HG03354 (cell line): ENCODE measurements around the gene CDC42BPB.

ENCODE experiments used
- ATAC-seq: cut with Tn5 transposase; IDR thresholded peaks from one replicate; pipeline ENCODE4 v1.9.1; 2021; ENCODE audit warnings: mild to moderate bottlenecking; ENCODE audit not compliant: unreplicated experiment, poor library complexity, severe bottlenecking

The CDC42BPB gene

DNA sequence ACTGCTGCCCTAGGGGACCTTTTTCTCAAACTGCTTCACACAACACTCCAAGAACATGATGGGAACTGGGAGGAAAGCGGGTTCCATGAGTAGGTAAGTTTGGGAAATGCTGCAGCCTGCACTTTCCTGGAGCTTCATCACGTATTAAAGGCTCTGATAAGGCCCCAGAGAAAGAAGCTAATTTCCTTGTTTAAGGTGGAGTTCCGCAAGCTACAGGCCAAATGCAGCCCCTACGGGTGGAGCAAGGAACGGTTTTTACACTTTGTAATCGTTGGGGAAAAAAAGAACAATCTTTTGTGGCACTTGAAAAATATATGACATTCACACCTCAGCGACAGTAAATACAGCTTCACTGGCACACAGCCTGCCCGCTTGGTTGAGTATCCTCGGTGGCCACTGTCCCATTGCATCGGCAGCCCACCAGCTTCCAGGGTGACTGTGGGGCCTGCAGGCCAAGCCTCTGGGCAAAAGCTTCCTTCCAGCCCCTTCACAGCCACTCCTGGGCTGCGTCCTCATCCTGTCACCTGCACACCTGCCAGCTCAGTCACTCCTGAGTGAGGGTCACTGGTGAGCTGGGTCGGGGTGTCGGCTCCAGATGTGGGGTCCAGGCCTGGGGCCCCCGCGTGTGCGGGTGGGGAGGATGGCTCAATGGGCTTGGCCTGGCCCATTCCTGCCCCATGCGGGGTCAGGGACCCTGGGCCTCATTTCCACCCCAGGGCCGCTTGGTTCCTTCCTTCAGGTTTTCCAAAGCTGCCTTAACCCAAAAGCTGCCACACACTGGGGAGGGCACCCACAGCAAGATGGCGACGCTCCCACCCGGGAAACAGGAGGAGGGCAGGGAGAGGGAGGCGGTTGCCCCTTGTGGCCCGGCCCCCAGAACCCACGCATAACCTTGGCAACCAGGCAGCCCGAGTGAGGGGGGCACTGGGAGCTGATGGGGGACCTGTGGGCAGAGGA is 132.4 kb downstream of the CDC42BPB start:
- ATAC-seq, result no peak

DNA sequence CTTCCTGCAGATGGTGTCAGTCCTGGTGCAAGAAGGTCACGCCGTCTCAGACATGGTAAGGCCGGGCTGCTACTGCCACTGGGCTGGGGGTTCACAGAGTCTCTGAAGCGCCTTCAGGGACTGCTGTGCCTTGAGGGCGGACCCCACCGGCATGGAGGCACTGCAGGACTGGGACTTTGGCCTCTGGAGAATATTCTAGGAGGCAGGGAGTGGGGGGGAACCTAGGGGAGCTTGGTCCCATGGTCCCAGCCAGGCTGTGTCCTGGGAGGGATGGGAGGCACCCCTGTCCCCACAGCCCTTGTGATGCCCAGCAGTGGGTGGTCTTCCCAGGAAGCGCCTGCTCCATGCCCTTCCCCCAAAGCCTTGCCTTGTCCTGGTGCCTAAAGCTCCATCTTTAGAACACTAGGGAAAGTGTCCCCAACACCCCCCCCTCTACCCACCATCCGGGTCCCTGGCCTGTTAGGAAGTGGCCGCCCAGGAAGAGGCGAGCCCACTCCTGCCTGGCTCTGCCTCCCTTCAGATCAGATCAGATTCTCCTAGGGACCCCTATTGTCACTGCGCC is 133.3 kb downstream of the CDC42BPB start:
- no peak for ATAC-seq

DNA sequence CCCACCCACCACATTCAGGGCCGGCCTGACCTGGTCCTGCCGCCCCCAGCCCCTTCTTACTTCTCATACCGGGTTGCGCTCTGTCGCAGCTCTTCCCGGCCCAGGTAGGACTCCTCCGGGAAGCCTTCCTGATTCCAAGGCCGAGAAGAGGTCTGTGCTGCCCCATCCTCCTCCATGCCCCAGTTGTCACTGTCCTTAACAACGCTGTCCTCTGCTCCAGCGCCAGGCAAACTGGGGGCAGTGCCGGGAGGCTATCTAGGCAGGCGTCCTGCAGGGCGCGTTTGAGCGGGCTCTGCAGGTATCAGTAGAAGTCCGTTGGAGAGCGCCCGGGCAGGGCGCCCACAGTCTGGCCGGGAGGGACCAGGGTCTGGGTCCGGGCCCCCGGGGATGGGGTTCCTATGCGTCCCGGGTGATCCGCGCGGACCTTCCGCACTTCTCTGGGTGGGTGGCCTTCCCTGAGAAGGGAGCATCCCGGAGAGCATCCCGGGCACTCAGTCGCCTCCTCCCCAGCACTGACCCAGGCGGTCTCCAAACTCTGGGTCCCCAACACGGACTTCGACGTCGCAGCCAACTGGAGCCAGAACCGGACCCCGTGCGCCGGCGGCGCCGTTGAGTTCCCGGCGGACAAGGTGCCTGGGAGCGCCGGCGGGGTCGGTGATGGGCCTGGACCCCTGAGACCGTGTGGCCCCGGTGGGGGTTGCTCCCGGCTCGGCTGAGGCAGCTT is 134.0 kb downstream of the CDC42BPB start:
- ATAC-seq, result no peak

DNA sequence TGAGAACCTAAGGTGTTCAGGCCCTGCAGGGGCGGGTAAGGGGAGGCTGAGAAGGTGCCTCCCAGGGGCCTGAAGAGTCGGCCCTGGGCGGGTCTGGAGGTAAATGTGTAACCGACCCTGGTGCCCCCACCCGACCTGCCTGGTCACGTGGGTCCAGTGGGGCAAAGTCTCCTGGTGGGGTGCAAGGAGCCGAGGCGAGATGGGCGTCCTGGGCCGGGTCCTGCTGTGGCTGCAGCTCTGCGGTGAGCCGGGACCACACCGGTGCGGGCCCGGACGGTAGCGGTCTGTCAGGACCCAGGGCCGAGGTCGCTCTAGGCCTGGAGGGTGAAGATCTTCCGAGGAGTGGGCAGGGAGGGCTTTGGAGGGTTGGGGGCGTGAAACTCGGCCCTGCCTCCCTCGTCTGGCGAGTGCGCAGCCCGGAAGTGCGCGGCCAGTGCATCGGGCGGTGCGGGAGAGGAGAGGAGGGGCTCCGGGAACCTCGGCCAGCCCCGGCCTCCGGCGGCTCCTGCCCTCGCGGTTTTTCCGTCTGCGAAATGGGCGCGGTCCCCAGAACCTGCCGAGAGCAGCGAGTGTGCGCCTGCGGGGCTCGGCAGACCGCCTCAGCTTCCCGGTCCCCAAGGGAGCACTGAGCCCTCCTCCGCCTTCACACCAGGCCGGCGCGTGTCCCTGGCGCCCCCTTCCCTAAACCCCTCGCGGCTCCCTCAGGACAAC is 134.7 kb downstream of the CDC42BPB start, which contains the start of gene AMN:
Gene AMN, plus strand, starts transcription at position 174 of the 711 bp plus-strand sequence. Its CDS starts 26 bp downstream, at position 200.
- ATAC-seq, result no peak

DNA sequence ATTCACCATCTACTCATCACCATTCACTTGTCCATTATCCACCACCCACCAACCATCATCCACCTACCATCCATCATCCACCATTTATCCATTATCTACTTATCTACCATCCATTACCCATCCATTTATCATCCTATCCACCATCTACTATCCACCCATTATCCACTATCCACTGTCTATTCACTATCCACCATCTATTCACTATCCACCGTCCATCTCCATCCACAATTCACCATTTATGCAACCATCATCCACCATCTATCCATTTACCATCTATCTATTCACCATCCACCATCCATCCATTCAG is 136.4 kb downstream of the CDC42BPB start:
- no peak for ATAC-seq

DNA sequence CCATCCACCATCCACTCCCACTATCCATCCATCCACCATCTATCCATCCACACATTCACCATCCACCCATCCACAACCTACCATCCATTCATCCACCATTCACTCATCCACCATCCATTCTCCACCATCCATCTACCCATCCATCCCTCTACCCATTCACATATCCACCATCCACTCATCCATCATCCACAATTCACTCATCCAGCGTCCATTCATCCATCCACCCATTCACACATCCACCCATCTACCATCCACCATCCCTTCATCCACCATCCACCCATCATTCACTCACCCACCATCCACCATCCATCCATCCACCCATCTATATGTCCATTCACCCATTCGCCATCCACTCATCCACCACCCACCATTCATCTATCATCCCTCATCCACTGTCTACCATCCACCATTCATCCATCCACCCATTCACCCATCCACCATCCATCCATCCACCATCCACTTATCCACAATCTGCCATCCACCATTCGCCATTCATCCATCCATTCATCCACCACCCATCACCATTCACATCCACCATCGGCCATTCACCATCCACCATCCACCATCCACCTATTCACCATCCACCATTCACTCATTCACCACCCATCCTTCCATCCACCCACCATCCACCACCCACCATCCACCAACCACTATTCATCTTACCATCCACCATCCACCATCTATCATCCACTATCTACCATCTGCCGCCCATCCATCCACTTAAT is 136.9 kb downstream of the CDC42BPB start:
- ATAC-seq, result no peak

DNA sequence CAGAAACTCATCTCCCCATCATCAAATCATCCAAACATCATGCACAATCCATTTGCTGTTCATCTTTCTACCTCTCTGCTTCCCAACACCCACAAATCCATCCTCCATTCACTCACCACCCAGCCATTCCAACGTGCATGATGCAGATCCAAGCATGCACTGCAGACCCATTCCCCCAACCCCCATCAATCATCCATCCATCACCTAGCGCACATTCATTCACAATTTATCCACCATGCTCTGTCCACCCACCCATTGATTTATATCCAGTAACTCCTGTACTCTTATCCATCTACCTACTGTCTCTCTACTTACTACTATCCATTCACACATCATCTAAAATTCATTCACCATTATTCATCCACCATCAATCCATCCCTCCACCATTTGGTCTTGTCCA is 138.9 kb downstream of the CDC42BPB start:
- ATAC-seq, result no peak

DNA sequence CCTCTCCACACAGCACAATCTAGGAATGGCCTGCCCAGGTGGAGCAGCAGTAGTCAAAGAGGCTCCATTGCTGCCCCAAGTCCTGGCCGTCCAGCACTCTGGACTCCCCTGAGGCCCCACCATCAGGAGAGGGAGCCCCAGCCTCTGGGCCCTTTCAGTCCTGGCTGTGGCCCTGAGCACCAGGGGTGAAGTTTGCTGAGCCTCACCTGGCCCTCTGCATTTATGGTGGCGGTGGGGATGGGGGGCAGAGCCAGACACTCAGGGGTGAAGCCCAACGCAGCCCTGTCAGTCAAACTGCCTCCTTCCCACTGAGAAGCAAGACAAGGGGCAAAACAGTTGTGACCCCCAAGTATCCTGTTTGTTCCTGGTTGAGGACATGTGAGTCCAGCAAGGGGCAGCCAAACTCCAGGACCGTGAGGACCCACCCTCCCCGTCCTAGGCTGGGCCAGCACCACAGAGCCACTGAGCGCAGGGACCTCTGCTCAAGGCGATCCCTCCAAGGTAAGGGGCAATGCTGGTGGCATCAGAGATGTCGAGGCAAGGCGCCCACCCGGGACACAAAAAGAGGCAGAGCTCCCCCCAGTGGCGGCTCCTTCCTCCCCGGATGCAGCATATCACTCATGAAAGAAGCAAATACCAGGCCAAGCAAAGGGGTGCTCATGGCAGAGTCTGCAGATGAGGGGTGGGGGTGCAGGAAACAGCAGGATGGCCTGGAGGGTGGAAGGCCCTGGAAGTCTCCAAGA is 139.7 kb downstream of the CDC42BPB start:
- no peak for ATAC-seq

DNA sequence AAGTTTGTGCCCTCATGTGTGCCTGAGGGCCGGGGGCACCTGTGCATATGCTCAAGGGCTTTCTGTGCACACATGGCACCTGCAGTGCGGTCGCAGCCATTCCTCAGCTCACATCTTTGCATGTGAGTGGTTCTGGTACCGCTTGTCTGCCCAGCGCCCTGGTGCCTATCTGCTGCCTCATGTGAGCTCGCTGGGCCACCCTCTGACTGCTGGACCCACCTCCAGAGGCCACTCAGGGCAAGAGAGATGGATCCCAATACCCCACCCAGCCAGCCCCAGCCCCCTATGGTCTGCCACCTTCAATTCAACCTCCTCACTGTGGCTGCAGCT is 140.3 kb downstream of the CDC42BPB start:
- ATAC-seq, result no peak

DNA sequence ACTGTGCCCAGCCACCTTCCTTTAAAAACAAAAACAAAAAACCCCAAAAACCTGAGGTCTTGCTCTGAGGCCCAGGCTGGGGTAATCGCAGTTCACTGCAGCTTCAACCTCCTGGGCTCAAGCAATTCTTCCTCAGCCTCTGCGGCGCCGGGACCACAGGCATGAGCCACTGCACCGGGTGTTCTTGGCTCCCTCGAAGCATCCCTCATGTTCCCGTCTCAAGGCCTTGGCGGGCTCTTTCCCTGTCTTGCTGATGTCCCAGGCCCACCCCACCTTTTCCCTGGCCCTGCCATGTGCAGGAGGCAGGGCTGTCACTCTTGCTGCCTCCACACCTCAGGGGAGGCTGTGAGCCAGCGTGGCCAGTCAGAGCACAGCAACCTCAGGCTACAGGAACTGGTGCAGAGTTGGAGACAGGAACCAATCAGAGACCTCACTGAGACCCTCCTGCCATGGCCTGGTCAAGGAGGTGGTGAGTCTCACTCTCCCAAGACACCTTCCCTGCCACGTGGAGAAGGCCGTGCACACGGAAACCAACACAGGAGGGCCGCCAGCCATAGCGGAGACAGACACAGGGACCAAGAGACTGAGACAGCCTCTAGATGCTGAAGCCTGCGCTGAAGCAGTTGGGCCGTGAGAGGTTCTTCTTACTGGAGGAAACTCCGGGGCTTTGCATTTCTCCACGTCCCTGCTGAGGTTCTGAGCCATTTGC is 140.8 kb downstream of the CDC42BPB start:
- ATAC-seq, result no peak

DNA sequence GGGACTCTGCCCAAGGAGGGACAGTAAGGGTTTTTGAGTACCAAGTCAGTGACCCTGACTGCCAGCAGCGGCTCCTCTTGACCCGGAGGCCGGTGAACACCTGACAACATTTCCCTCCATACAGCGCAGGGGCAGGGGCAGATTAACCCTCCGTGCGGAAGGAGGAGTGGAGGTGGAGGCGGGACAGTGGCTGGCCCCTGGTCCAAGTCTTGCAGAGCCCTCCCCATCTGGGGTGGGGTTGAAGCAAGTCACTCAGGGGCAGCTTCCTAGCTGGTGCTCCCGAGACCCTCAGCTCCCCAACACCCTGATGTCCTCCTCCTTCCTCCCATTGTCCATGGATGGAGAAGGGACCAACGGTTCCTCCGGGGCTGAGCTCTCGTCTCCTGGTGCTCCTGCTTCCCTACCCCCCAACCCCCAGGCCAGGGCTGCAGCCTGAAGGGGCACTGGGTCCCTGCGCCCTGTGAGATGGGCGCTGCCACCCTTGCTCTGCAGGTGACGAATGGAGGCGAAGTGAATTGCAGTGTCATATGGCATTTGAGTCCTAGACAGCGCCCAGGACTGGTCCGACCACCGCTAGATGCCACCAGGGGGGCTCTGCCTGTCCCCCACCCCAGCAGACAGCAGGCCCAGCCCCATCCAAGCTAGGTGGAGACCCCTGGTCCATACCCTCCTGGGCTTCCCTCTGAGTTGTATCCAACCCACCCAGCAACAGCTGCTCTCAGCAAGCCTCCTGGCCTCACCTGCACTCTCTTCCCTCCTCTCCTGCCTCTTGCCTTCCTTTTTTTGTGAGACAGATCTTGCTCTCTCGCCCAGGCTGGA is 141.8 kb downstream of the CDC42BPB start:
- no peak for ATAC-seq

DNA sequence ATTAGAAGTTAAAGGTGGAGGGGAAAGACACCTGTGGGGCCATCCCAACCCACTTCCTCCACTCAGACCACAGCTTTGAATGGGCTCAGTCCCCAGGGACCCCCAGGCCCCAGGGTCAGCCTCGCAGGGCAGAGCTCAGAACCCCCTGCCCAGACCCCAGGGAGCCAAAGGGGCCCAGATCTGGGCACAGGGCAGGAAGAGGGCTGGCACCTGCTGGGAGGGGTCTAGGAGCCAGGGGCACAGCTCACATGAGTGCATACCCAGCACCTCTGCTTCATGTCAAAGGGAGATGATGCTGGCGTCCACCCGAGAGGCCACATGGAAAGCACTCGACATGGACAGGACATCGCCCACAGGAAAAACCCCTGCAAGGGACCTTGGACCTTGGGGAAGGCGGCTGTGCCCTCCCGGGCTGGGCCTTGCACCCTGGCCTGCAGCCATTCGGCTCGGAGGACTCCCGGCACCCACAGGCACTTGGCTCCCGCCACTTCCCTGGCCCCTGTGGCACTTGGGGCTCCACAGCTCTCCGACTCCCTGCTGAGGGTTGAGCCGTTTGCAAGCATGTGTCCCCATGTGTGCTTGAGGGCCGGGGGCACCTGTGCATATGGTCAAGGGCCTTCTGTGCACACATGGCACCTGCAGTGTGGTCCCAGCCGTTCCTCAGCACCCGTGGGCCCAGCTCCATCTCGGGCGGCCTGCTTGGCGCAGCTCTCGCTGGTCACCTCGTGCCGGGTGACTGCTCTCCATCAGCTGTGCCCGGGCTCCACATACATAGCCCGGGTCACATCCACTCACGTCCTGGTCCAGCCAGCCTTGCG is 142.7 kb downstream of the CDC42BPB start:
- ATAC-seq, result no peak

DNA sequence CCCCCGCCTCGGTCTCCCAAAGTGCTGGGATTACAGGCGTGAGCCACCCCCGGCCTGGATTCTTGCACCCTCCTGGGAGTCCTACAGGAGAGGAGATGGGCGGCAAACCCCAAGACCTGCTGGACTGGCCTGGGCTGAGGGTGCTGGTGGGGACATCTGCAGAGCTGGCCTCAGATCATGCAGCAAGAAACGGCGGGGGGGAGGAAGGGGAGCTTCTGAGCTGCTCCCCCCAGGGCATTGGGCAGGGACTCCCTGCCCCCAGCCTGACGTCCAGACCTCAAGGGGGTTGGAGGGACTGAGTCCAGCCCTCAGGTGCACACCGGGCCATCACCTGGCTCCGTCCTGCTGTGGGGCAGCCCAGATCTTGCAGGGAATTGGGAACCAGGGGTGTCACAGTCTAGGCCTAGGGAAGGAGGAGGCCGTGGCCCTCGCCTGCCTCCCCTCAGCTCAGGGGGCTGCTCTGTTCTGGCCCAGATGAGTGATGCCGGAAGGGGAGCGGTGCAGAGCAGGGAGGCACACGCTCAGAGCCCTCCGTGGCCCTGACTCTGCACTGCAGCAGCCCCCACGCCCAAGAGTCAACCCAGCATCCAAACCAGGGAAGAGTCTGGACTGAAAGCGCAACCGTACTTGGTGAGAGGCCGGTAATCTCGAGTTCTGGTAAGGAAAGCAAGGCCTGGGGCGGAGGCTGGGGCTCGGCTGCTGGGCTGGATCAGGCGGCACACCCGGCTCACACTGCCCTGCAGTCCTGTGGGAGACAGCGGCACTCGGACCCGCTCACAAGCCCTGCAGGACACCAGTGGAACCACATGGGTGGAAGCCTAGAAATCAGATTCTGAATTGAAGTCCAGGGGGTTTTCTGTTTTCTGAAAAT is 143.8 kb downstream of the CDC42BPB start:
- no peak for ATAC-seq

DNA sequence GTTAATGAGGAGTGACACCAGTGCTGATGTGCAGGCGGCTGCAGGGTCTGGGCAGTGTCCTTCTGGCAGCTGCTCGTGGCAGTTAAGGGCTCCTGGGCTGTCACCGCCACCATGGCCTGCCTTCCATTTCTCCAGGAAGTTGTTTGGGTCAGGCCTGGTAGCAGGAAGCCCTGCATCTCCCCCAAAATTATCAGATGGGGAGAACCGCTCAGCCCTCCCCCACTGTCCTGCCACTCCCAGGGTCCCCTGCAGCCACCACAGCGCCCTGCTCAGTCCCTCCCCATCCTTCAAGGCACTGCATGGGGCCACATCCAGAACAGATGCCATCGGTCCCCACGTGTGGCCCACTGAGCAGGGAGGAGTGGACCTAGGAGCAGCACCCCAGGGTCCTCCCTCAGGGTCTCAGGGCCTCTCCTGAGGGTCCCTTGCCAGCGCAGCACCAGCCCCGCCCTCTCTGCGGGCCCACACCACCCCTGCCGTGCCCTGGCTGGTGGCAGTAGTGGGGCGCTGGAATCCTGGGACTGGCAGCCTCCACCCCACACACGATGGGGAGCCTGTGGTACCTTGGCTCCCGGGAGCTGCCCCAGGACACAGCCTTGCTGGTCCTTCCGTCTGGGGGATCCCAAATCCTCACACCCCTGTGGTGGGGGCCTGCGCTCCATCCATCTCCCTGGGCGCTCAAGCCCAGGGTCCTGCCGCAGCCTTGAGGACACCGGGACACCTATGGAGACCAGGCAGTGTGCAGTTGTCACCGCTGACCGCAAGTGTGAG is 145.2 kb downstream of the CDC42BPB start:
- no peak for ATAC-seq

DNA sequence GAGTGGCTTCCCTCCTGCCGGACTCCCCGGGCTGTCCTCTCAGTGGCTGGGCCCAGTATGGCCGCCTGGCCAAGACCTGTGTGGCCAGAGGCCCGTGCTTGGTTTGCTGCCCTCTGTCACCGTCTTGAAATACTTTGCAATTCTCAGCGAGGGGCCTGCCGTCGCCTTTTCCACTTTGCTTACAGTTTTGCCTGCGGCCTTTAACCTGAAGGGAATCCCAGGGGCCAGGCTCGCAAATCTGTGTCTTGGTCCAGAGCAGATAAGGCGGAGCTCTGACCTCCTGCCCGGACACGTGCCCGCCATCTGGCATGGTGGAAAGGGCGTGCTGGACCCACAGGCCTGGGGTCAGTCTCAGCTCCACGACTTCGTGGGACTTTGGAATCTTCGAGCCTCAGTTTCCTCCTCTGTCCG is 145.8 kb downstream of the CDC42BPB start:
- ATAC-seq, result no peak
